Measurements from ENCODE around the gene RPL27A. TPM values are rescaled to one million over a fixed set of nuclear protein-coding genes. Genes with fewer than 3 reads are reported as not detected.

RPL27A gene
- total RNA-seq, 1 donor from 2014 or later: 707 TPM

GRCh38 chr11:8698379-8698851, 15.8 kb downstream of the RPL27A start:
- intact Hi-C loops (cut with micrococcal nuclease): no loop called here

- intact Hi-C loops (cut with micrococcal nuclease): no loop called here
Observed at GRCh38 chr11:8698917-8699441, 16.4 kb downstream of the RPL27A start.

DNA sequence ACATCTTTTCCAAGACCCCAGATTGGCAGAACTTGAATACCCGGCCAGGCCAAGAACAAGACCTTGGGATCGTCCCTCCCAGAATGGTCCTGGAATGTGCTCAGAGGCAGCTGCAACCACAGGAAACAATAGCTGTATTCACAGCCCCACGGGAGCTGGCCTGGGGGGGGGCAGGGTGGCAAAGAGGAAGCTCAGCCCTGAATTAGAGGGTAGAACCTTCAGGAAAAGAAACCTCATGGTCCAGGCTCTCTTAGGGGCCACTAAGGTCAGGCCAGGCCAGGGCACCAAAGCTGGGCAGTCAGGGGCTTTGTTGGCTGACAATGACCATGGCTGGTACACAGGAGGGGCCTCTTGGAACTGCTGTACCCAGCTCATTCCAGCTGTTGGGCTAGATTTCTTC, 17.3 kb downstream of the RPL27A start:
- intact Hi-C loops (cut with micrococcal nuclease): no loop called here

DNA sequence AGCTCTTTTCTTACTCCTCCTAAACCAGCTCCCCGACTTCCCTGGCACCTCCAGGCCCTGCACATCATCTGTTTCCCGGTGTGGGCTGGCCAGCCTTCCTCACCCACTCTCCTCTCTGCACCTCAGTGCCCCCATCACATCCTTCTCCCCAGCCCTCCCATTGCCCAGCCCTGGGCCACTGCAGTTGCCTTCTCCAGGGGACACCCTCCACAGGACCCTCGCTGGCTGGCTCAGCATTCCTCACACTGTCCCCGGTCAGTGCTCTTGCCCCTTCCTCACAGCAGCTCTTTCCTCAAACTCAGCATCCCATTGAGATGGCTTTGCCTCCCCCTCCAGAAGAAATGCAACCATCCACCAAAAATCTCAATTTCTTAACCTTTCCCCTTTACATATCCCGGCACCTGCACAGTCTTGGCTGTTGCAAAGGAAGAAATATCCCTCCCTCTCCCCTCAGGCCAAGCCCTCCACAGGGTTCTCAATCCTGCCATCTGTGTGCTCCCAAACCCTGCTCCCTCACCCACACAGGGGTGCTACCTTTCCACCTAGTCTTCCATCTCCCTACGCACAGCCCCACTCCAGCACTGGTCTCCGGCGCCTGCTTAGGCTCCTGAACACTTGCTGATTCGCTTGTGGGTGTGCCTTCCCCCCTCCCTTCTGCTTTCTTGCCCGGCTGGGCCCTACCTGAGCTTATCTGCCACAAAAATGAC, 19.5 kb downstream of the RPL27A start:
- intact Hi-C loops (cut with micrococcal nuclease): no loop called here

DNA sequence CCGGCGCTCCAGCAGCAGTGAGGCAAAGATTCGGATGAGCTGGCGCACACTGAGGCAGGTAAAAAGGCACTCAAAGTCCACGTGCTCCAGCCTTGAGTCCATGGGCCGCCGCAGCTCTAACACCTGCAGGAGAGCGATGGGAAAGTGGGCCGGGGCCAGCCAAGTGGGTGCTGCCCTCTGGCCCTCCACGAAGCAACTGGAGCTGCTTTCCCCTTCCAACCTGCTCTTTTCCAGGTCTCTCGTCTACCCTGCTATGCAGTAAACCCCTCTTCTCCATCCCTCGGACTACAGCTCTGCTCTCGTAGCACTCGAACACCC, 20.0 kb downstream of the RPL27A start:
- intact Hi-C loops (cut with micrococcal nuclease): no loop called here

DNA sequence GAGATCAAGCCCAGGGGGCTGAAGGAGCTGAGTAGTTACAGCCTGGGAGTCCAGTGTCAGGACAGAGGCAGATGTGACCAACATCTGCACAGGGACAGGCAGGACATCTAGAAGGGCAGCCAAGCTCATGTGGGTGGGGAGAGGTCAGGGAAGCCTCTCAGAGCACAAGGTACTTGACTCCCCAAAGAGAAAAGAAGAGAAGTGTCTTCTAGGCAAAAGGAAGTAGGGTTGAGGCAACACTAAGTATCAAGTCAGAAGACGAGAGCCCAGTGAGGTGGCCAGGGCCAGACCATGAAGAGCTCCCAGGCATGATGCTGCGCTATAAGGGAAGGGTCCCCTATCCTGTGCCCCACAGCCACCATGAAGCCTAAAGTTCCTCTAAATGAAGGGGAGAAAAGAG, 21.5 kb downstream of the RPL27A start:
- intact Hi-C loops (cut with micrococcal nuclease): no loop called here

GRCh38 chr11:8705146-8705545, 22.6 kb downstream of the RPL27A start:
- intact Hi-C loops (cut with micrococcal nuclease): no loop called here

DNA sequence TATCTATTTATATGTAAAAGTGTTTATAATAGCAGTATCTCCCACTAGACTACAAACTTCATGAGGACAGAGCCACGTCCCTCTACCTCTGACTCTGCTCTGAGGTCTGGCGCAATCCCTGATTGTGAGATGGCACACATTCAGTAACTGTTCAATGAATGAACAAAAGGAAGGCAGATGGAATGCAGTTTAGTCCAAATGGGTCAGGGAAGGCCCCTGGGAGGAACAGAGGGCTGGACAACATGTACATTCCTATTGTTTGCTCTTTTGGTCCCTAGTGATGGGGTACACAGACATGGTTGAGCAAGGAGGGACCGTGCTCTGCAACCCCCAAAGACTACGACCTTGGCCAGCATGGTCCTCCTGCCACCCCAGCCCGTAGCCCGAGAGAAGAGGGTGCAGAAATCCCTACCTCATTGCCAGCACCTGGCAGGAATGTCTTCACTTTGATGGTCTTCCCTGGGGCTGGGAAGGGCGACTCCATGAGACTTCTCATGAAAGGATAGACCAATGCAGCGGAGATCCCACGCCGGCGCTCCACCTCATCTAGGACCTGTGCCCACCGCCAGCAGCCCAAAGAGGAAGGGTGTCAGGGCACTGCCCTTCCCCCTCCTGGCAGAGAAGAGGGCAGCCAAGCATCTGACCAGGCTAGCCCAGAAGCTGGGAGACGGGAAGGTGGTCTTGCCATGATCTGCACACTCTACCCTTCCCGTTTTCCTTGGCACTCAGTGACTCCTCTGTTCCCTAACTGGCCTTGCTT, 24.3 kb downstream of the RPL27A start:
- intact Hi-C loops (cut with micrococcal nuclease): no loop called here

- intact Hi-C loops (cut with micrococcal nuclease): no loop called here
Observed at GRCh38 chr11:8707541-8708191, 25.1 kb downstream of the RPL27A start.

- intact Hi-C loops (cut with micrococcal nuclease): no loop called here
Observed at GRCh38 chr11:8709002-8709672, 26.5 kb downstream of the RPL27A start.

DNA sequence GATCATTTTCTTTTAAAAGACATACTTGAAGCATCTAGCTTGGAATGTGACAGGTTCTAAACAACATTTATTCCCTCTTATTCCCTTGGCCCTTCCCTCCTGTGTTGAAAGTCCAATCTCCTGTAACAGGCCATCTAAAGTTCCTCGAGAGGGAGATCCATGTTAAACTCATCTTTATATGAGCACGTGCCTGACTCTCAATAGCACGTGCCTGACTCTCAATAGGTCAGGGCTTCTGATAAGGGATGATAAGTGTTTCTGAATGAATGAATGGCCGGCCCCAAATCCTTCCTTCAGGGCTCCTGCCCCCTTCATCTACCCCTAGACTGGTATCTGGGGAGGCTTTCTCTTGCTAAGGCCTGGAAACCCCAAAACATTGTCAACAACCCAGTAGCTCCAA, 27.2 kb downstream of the RPL27A start:
- intact Hi-C loops (cut with micrococcal nuclease): no loop called here

GRCh38 chr11:8711895-8712442, 29.4 kb downstream of the RPL27A start:
- intact Hi-C loops (cut with micrococcal nuclease): no loop called here

DNA sequence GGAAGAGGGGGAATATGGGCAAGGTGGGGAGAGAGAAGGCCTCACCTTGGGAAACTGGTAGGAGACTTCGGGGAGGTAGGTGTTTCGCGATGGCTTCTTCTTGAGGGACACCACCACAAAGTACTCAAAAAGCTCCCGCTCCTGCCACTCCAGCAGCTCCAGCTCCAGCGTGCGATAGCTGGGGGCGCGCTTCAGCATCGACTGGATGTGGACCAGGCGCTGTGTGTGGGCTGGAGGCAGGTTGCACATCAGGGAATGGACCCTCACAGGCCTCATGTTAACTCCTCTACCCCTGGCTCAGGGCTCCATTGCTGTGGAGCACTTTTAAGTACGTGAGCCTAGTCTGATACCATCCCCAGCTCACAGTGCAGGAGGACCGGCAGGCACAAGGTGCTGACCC, 29.9 kb downstream of the RPL27A start:
- intact Hi-C loops (cut with micrococcal nuclease): no loop called here

GRCh38 chr11:8713760-8714454, 31.3 kb downstream of the RPL27A start:
- intact Hi-C loops (cut with micrococcal nuclease): no loop called here

GRCh38 chr11:8714622-8715225, 32.1 kb downstream of the RPL27A start:
- intact Hi-C loops (cut with micrococcal nuclease): no loop called here

GRCh38 chr11:8715501-8715900, 32.9 kb downstream of the RPL27A start:
- intact Hi-C loops (cut with micrococcal nuclease): no loop called here

DNA sequence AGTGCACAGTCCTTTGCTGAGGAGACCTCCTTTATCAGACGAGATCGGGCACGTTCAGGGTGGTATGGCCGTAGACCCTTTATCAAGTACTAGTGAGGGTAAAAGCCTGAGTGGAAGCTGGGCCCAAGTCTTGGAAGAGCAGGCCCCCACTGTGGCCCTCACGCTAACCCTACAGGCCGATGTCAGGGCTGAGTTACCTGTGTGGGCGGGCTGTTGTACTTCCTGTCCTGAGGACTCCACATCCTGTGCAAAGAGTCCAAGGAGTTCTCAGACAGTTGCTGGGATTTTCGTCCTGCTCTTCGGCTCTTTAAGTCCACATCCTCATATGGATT, 34.9 kb downstream of the RPL27A start:
- intact Hi-C loops (cut with micrococcal nuclease): no loop called here

DNA sequence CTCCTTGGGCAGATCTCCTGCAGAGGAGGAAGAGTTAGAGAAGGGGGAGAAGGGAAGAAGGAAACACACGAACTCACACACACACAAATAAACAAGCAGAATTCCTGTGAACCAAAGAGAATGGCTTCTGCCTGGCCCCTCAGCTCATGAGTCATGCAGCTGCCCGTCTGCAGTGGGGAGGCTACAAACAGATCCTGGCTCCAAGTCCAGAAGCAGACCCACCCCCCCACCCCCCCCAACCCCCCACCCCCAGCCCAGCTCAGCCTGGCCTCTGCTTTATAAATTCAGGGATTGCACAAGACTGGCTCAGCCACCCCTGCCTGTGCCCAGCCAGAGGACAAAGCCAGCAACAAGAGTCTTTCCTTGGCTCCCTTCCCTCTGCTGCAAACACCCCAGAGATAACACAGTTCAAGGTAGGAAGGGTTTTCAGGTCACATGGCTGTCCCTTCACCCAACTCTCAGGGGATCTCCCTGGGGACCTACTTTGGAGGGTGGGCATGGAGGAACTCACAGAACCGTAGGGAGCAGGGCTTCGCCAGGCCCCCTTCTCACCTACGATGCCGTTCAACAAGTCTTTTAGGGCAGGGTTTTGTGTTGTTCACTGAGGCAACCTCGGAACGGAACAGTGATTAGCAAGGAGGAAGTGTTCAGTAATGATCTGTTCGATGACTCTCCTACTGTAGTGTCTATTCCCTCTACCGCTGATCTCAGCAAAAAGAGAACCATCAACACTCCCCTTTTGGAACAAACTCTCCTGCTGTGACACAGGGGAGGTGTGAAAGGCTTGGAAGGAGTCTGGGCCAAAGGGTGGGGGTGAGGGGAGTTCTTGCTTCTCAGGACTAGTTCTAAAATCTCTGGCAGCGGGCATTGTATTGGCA, 35.5 kb downstream of the RPL27A start:
- intact Hi-C loops (cut with micrococcal nuclease): no loop called here

GRCh38 chr11:8719211-8719649, 36.6 kb downstream of the RPL27A start:
- intact Hi-C loops (cut with micrococcal nuclease): no loop called here
